Bronchial epithelial cell (primary cell): ENCODE results near the gene FRYL. TPM values are rescaled to one million over a fixed set of nuclear protein-coding genes. Genes with fewer than 3 reads are reported as not detected.
"Not testable (repeated sequence)": the region's sequence is repeated elsewhere in the genome, so short reads cannot be mapped to it uniquely, and the experiment has no call there.

Source experiments
- DNase-seq: peaks from one replicate; pipeline ENCODE4 v3.0.0-alpha.2; 2010; ENCODE audit warnings: low read depth
- FAIRE-seq: peaks from 2 replicates; lab custom pipeline; 2011; peaks lifted over from hg19 to GRCh38; lab: Jason Lieb, UNC
- H3K27me3 ChIP-seq: 2 replicates; pipeline ENCODE4 v1.5.1; 2011; ENCODE audit warnings: low read length; ENCODE audit not compliant: control insufficient read depth, insufficient read depth
- H3K36me3 ChIP-seq: 2 replicates; pipeline ENCODE4 v1.5.1; 2011; ENCODE audit warnings: low read length; ENCODE audit not compliant: control insufficient read depth, insufficient read depth
- H3K4me3 ChIP-seq: 2 replicates; pipeline ENCODE4 v1.5.1; 2011; ENCODE audit warnings: mild to moderate bottlenecking, low read depth, low read length, control low read depth
- total RNA-seq: library from RNA; depleted of rRNA; stranded (reverse); fragments of >200 nt; gene quantifications from 2 replicates; pipeline ENCODE4 v1.2.1, GENCODE V29; 2014
- TF ChIP-seq, protein P1 (sequence below): IDR thresholded peaks from 2 replicates; pipeline ENCODE4 v1.5.1; 2011; ENCODE audit warnings: mild to moderate bottlenecking, moderate library complexity, low read length, control low read depth, inconsistent platforms; ENCODE audit not compliant: insufficient read depth, severe bottlenecking

FRYL gene
- total RNA-seq, 1 donor from 2014 or later: 43.2 TPM

DNA sequence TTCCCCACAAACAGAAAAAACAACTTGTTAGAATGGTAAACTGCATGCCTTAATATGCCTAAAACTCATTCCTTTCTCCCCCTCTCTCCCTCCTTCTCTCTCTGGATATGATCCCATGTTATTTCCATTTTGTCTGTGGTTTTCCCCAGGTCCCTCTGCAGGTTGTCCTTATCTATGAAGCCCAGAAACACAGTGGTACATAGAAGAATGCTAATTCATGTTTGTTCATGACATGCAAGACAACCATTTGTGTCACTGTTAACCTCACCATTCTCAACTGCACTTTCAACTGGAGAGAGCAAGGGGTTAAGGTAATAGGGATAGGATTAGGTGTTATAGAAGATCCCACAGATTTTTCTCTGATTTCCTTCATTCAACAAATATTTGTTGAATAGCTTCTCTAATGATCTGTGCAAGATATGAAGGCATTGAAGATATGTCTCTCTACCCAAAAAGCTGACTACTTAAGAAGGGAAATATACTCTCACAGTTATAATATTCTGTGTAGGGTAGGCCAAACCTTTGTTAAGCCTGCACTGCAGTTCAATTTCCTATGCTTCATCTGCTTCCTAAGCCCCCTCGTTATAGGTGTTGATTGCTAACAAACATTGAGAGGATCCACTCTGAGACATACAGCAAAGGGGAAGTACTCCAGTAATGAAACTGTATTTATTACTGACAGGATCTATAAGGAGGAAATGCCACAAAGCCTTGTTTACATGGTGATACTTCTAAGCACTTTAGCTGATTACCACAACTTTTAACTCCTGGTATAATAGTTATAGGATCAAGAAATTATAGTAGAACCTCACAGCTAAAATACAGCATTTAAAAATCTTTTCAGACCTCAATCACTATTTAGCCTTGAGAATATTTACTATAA lies 96.1 kb downstream of the FRYL start:
- FAIRE-seq (no peak), DNase-seq (no peak)
- no peaks in the 10 kb centered on the region for H3K27me3 ChIP-seq
- TF ChIP-seq, protein P1, sequence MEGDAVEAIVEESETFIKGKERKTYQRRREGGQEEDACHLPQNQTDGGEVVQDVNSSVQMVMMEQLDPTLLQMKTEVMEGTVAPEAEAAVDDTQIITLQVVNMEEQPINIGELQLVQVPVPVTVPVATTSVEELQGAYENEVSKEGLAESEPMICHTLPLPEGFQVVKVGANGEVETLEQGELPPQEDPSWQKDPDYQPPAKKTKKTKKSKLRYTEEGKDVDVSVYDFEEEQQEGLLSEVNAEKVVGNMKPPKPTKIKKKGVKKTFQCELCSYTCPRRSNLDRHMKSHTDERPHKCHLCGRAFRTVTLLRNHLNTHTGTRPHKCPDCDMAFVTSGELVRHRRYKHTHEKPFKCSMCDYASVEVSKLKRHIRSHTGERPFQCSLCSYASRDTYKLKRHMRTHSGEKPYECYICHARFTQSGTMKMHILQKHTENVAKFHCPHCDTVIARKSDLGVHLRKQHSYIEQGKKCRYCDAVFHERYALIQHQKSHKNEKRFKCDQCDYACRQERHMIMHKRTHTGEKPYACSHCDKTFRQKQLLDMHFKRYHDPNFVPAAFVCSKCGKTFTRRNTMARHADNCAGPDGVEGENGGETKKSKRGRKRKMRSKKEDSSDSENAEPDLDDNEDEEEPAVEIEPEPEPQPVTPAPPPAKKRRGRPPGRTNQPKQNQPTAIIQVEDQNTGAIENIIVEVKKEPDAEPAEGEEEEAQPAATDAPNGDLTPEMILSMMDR: no peak
- H3K4me3 ChIP-seq: no peak overlapping the region
- H3K36me3 ChIP-seq: no peaks in the 10 kb centered on the region

DNA sequence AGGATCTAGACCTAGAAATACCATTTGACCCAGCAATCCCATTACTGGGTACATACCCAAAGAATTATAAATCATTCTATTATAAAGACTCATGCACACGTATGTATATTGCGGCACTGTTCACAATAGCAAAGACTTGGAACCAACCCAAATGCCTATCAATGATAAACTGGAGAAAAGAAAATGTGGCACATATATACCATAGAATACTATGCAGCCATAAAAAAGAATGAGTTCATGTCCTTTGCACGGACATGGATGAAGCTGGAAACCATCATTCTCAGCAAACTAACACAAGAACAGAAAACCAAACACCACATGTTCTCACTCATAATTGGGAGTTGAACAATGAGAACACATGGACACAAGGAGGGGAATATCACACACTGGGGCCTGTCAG lies 97.2 kb downstream of the FRYL start:
- not testable (repeated sequence) for H3K36me3 ChIP-seq, DNase-seq, H3K4me3 ChIP-seq, H3K27me3 ChIP-seq, FAIRE-seq

DNA sequence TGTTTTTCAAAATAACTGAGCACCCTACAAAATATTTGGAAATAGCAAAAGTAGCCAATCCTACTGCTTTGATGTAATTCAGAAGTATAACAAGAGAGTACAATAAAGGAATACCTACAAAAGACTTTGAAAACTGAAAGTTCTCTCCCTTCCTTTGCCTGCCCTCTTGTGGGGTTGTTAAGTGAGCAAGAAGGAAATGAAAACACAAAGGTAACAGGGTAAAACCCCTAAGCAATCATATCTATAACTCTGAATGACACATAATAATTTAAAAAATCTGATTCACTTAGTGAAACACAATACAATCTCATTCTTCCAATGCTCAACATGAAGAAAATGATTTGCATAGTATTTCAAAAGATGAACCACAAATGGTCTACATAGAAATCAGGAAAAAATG lies 98.2 kb downstream of the FRYL start:
- TF ChIP-seq, protein P1: peak; percentile 33
- FAIRE-seq: no peak
- Histone ChIP-seq H3K27me3 (no peaks in the 10 kb centered on the region), H3K4me3 (no peak overlapping the region), H3K36me3 (no peaks in the 10 kb centered on the region)
- peak; percentile 71 for DNase-seq

DNA sequence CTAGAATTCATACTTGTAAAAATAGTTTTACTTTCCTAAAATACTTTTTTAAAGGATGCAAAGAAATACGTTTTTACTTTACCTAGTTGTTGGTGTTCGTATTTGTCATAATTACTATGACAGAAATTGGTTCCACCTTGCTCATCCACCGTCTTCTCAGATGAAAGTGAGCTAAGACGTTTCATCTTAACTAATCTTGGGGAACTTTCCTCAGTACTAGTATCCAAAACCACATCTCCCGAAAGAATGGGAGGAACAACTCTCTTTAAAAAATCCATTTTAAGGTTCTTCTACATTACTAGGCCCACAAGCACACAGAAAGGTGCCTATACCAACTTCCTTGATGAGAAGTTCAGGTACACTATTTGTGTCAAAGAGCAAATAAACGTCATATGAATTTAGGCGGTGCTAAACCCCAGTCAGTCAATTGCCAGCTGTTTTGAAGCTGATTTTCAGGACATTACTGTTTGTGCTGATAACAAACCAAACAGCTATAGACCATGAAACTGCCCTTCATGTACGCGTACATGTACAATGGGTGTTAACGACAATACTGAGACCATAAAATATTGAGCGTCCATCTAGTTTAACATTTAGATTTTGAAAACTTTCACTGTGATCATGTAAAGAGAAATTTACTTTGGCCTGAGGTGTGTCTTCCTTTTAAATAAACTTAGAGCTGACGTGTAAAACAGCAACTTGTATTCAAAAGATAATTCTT lies 99.1 kb downstream of the FRYL start:
- DNase-seq: no peak
- Histone ChIP-seq H3K27me3 (no peaks in the 10 kb centered on the region), H3K4me3 (no peak overlapping the region), H3K36me3 (no peaks in the 10 kb centered on the region)
- FAIRE-seq: no peak
- TF ChIP-seq, protein P1: no peak

DNA sequence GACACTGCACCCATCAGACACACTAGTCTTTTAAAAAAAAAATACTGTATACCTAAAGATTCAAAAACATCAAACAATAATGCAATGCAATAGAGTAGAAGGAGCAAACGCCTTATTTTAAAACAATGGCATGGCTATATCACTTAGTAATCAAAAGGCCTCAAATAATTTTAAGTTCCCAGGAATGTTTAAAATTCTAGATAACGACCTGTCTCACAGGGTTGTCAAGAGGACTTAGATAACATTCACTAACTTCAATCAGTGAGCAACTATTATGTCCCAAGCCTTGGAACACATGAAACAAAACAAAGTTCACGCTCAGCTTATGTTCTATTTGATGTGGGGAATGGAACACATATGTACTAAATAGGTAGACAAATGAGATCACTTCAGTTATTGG lies 106.5 kb downstream of the FRYL start:
- FAIRE-seq: no peak

DNA sequence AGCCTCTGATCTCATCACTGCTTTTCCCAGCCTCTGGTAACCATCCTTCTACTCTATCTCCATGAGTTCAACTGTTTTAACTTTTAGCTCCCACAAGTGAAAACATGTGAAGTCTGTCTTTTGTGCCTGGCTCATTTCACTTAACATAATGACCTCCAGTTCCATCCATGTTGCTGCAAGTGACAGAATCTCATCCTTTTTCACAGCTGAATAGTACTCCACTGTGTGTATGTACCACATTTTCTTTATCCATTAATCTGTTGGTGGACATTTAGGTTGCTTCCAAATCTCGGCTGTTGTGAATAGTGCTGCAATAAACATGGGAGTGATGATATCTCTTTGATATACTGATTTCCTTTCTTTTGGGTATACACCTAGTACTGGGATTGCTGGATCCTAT lies 109.5 kb downstream of the FRYL start:
- no peak for FAIRE-seq
- no peaks in the 10 kb centered on the region for H3K27me3 ChIP-seq
- H3K4me3 ChIP-seq: no peak overlapping the region
- no peak for DNase-seq
- H3K36me3 ChIP-seq: peaks cover 1% of the 10 kb centered on the region
- TF ChIP-seq, protein P1: no peak

More for the DNA sequence above, 106.5 kb downstream of the FRYL start:
- H3K36me3 ChIP-seq: peaks cover 1% of the 10 kb centered on the region
- no peak for DNase-seq
- no peaks in the 10 kb centered on the region for H3K27me3 ChIP-seq
- TF ChIP-seq, protein P1: no peak
- no peak overlapping the region for H3K4me3 ChIP-seq
